Measurements from ENCODE around the gene CYP2E1.
"Not testable (repeated sequence)": the region's sequence is repeated elsewhere in the genome, so short reads cannot be mapped to it uniquely, and the experiment has no call there.

Gene CYP2E1

DNA sequence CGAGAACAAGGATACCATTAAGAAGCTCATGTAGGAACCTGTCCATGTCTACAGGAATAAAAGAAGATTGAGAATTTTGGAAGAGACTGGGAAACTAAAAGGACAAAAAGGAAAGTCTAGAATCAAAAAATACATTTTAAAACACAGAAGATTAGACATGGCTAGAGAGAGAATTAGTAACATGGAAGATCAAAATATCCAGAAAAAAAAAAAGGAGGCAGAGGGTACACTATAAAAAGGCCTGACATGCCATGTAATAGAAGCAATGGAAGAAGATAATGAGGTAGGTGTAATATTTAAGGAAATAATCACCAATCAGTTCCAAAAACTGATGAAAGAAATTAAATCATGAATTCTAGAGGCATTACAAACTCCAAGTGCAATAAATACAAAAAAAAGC is 46.3 kb downstream of the CYP2E1 start:
- not testable (repeated sequence) for DNase-seq

- not testable (repeated sequence) for DNase-seq
Measured at GRCh38 chr10:133577037-133577436, 49.9 kb downstream of the CYP2E1 start.

Measured in fibroblast of skin of scalp (primary cell).